Keratinocyte (primary cell): ENCODE measurements around the gene TOGARAM1. TPM values are rescaled to one million over a fixed set of nuclear protein-coding genes. Genes with fewer than 3 reads are reported as not detected.

Experiments used
- DNase-seq: peaks from one replicate; pipeline ENCODE4 v3.0.0-alpha.2; 2011; ENCODE audit warnings: low read depth, missing footprints, low spot score
- FAIRE-seq: peaks from 2 replicates; lab custom pipeline; 2011; peaks lifted over from hg19 to GRCh38; lab: Jason Lieb, UNC
- H2AFZ ChIP-seq: 2 replicates; pipeline ENCODE4 v1.6.0; 2012; ENCODE audit warnings: low read length, control low read depth, inconsistent platforms; ENCODE audit not compliant: control insufficient read depth
- H3K27ac ChIP-seq: 2 replicates; pipeline ENCODE4 v1.5.1; 2011; ENCODE audit warnings: low read length; ENCODE audit not compliant: control insufficient read depth, insufficient read depth
- H3K27me3 ChIP-seq: 3 replicates; pipeline ENCODE4 v1.6.0; 2011; ENCODE audit warnings: low read length; ENCODE audit not compliant: control insufficient read depth, insufficient read depth; ENCODE audit errors: extremely low read depth
- H3K36me3 ChIP-seq, 2 experiments: 2 replicates in 1 of 2; 3 replicates in 1 of 2; pipeline ENCODE4 v1.5.1; 2011; ENCODE audit warnings: low read length in 2 of 2, mild to moderate bottlenecking in 1 of 2; ENCODE audit not compliant: control insufficient read depth in 2 of 2, insufficient read depth in 2 of 2; ENCODE audit errors: extremely low read depth in 1 of 2
- H3K4me1 ChIP-seq: 3 replicates; pipeline ENCODE4 v1.5.1; 2011; ENCODE audit warnings: low read length; ENCODE audit not compliant: control insufficient read depth, insufficient read depth; ENCODE audit errors: extremely low read depth
- H3K4me2 ChIP-seq: 3 replicates; pipeline ENCODE4 v1.6.0; 2011; ENCODE audit warnings: low read depth, low read length; ENCODE audit not compliant: control insufficient read depth, insufficient read depth; ENCODE audit errors: extremely low read depth
- H3K4me3 ChIP-seq, 3 experiments: fragments of 200-600 bp in 1 of 3; sonication (generic) in 1 of 3; 2 replicates in 2 of 3; 3 replicates in 1 of 3; pipeline ENCODE4 v1.5.1; 2011 to 2016; ENCODE audit warnings: low read length in 3 of 3, mild to moderate bottlenecking in 3 of 3, control low read depth in 2 of 3, inconsistent platforms in 1 of 3, low read depth in 1 of 3, mixed read lengths in 1 of 3, mixed run types in 1 of 3, moderate library complexity in 1 of 3; ENCODE audit not compliant: control insufficient read depth in 2 of 3, insufficient read depth in 2 of 3; ENCODE audit errors: extremely low read depth in 1 of 3
- H3K79me2 ChIP-seq: 2 replicates; pipeline ENCODE4 v1.6.0; 2012; ENCODE audit warnings: low read length; ENCODE audit not compliant: control insufficient read depth, insufficient read depth
- H3K9ac ChIP-seq: 3 replicates; pipeline ENCODE4 v1.6.0; 2011; ENCODE audit warnings: low read length; ENCODE audit not compliant: control insufficient read depth, insufficient read depth; ENCODE audit errors: extremely low read depth
- H3K9me1 ChIP-seq: 3 replicates; pipeline ENCODE4 v1.6.0; 2011; ENCODE audit warnings: low read length; ENCODE audit not compliant: control insufficient read depth, insufficient read depth; ENCODE audit errors: extremely low read depth
- H3K9me3 ChIP-seq: 2 replicates; pipeline ENCODE4 v1.5.1; 2012; ENCODE audit warnings: low read depth, low read length; ENCODE audit not compliant: control insufficient read depth
- H4K20me1 ChIP-seq: 3 replicates; pipeline ENCODE4 v1.6.0; 2011; ENCODE audit warnings: low read length; ENCODE audit not compliant: control insufficient read depth, insufficient read depth; ENCODE audit errors: extremely low read depth
- CTCF ChIP-seq, 3 experiments: IDR thresholded peaks in 1 of 3; conservative IDR thresholded peaks in 1 of 3; optimal IDR thresholded peaks in 1 of 3; 2 replicates in 2 of 3; 3 replicates in 1 of 3; pipeline versions ENCODE3 to v1.5.1; 2011; ENCODE audit warnings: low read length in 3 of 3, mild to moderate bottlenecking in 3 of 3, moderate library complexity in 2 of 3, control low read depth in 1 of 3, inconsistent platforms in 1 of 3; ENCODE audit not compliant: insufficient read depth in 2 of 3; ENCODE audit errors: extremely low read depth in 1 of 3
- EZH2 ChIP-seq: IDR thresholded peaks from one replicate; pipeline ENCODE4 v1.6.1; 2012; ENCODE audit warnings: inconsistent platforms, mild to moderate bottlenecking, low read length, moderate library complexity
- dilution Hi-C: fragments of 300-500 bp; cut with MboI; formaldehyde crosslinking; loops from one replicate; pipeline ENCODE4 v1.7.0; 2020; ENCODE audit warnings: low sequenced_read_pairs; ENCODE audit not compliant: extremely low pct_ligation_motif_present
- polyA plus RNA-seq, 5 experiments: library from polyadenylated mRNA; depleted of rRNA in 3 of 5; stranded (reverse) in 3 of 5; stranded (forward) in 1 of 5; unstranded in 1 of 5; fragments of >200 nt; gene quantifications; 1 replicate in 1 of 5; 2 replicates in 3 of 5; 3 replicates in 1 of 5; pipeline versions ENCODE4 v1.2.1 to v1.2.3, GENCODE V29; 2011 to 2012; ENCODE audit warnings: missing spikeins in 2 of 5, low read depth in 1 of 5, low replicate concordance in 1 of 5

TOGARAM1 gene
- polyA plus RNA-seq, 1 donor (not counting 4 experiments of a cell fraction or from before 2014, with no cell fraction given) = 8.2 TPM

DNA sequence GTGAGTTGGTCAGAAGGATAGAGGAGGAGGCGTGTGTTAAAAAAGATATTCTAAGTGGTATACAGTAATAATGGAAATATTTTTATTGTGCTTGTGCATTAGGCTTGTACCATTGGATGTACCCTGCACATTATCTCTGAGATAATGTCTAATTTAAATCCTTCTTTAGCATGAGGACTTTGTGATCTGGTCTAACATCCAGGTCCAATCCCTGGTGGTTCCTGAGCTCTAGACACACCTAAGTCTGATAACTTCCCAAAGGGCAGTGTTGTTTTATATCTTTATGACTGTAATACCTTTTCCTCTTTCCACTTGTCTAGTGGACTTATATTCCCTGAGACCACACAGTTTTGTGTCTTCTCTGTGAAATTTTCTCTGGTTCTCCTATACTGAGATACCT lies 142.6 kb downstream of the TOGARAM1 start:
- Histone ChIP-seq H3K27ac (no peak overlapping the region), H3K27me3 (no peaks in the 10 kb centered on the region), H3K9me1 (no peaks in the 10 kb centered on the region), H3K4me2 (no peak overlapping the region), H3K79me2 (peaks cover 10% of the 10 kb centered on the region), H3K9ac (no peak overlapping the region), H2AFZ (no peak overlapping the region), H3K9me3 (no peaks in the 10 kb centered on the region), H3K4me1 (no peaks in the 10 kb centered on the region), H4K20me1 (no peaks in the 10 kb centered on the region), H3K36me3 (peaks cover 14% of the 10 kb centered on the region in 2 experiments), H3K4me3 (no peak overlapping the region)
- dilution Hi-C loops = no loop called here
- DNase-seq = no peak
- TF ChIP-seq CTCF (optimal IDR thresholded peaks at IDR 0.05 in 1 of 3, IDR thresholded peaks at IDR 0.05 in 1 of 3, conservative IDR thresholded peaks at IDR 0.05 in 1 of 3; ENCODE audit: extremely low read depth in 1 of 3, insufficient read depth in 2 of 3, low read length in 3 of 3) = no peak
- no peak for TF ChIP-seq EZH2
- no peak for FAIRE-seq

- DNase-seq (no peak), FAIRE-seq (no peak)
- Histone ChIP-seq H3K36me3 (peaks cover 15 to 28% of the 10 kb centered on the region in 2 experiments), H3K79me2 (no peaks in the 10 kb centered on the region), H3K27ac (no peak overlapping the region), H3K27me3 (no peaks in the 10 kb centered on the region), H3K9me1 (no peaks in the 10 kb centered on the region), H3K4me2 (no peak overlapping the region), H2AFZ (no peak overlapping the region), H3K9me3 (no peaks in the 10 kb centered on the region), H3K4me1 (peaks cover 4% of the 10 kb centered on the region), H3K9ac (no peak overlapping the region), H3K4me3 (no peak overlapping the region), H4K20me1 (no peaks in the 10 kb centered on the region)
- dilution Hi-C loops = no loop called here
- TF ChIP-seq CTCF (optimal IDR thresholded peaks at IDR 0.05 in 1 of 3, IDR thresholded peaks at IDR 0.05 in 1 of 3, conservative IDR thresholded peaks at IDR 0.05 in 1 of 3; ENCODE audit: extremely low read depth in 1 of 3, insufficient read depth in 2 of 3, low read length in 3 of 3) (no peak), EZH2 (no peak)
These were observed 151.1 kb downstream of the TOGARAM1 start for GRCh38 chr14:45112896-45113781.
